Heart left ventricle (tissue), 16 donors: ENCODE results near the gene AMIGO2. TPM values are rescaled to one million over a fixed set of nuclear protein-coding genes. Genes with fewer than 3 reads are reported as not detected.
"Not testable (repeated sequence)": the region's sequence is repeated elsewhere in the genome, so short reads cannot be mapped to it uniquely, and the experiment has no call there.

Experiments used
- ATAC-seq, 4 donors: fragments of 200-7000 bp; cut with Tn5 transposase; one replicate each; pipeline ENCODE4 v1.9.1; 2020 to 2022; ENCODE audit warnings: moderate library complexity in 4 of 4, mild to moderate bottlenecking in 3 of 4, moderate number of reproducible peaks in 1 of 4
- DNase-seq, 5 donors: peaks; one replicate each; pipeline ENCODE4 v3.0.0-alpha.2; 2020
- H3K27ac ChIP-seq, 12 donors: fragments of 200-600 bp; sonication (generic) in 4 of 12; one replicate each; pipeline versions ENCODE4 v1.5.0 to v1.8.0; 2016 to 2022; ENCODE audit warnings: mild to moderate bottlenecking in 2 of 12
- H3K27me3 ChIP-seq, 9 donors: fragments of 200-600 bp; sonication (generic) in 2 of 9; one replicate each; pipeline versions ENCODE4 v1.5.1 to v1.8.0; 2016 to 2022; ENCODE audit warnings: mild to moderate bottlenecking in 3 of 9
- H3K36me3 ChIP-seq, 9 donors: fragments of 200-600 bp; sonication (generic) in 2 of 9; one replicate each; pipeline versions ENCODE4 v1.5.0 to v1.8.0; 2018 to 2022; ENCODE audit warnings: mild to moderate bottlenecking in 2 of 9
- H3K4me1 ChIP-seq, 12 donors: fragments of 200-600 bp; sonication (generic) in 4 of 12; one replicate each; pipeline versions ENCODE4 v1.5.0 to v1.8.0; 2016 to 2022; ENCODE audit warnings: mild to moderate bottlenecking in 3 of 12
- H3K4me3 ChIP-seq, 12 donors: fragments of 200-600 bp; sonication (generic) in 4 of 12; one replicate each; pipeline versions ENCODE4 v1.5.0 to v1.8.0; 2017 to 2022; ENCODE audit warnings: mild to moderate bottlenecking in 9 of 12, moderate library complexity in 4 of 12
- H3K9me3 ChIP-seq, 12 donors: fragments of 200-600 bp; sonication (generic) in 4 of 12; one replicate each; pipeline versions ENCODE4 v1.5.0 to v1.8.0; 2016 to 2022; ENCODE audit warnings: mild to moderate bottlenecking in 1 of 12
- POLR2A ChIP-seq, 2 donors: fragments of 450-650 bp; IDR thresholded peaks; one replicate each; pipeline ENCODE4 v1.6.1; 2017; ENCODE audit warnings: antibody characterized with exemption in 2 of 2, mild to moderate bottlenecking in 2 of 2, moderate library complexity in 2 of 2
- WGBS, 4 donors: extraction: QIAGEN DNeasy Blood & Tissue Kit in 2 of 4; methylation state at CpG; one replicate each; pipeline versions ENCODE4 v1.1.5 to v1.1.7; 2013 to 2018; 5-methylcytosine and 5-hydroxymethylcytosine counted together
- intact Hi-C, 10 donors: fragments of 100-400 bp; cut with DNase I; formaldehyde crosslinking; loops; one replicate each; pipeline versions ENCODE4 v1.11.1 to v1.14.2; 2022
- polyA plus RNA-seq, 2 donors: library from polyadenylated mRNA; stranded (reverse); fragments of 200-250 nt; gene quantifications; one replicate each; pipeline ENCODE4 v1.2.3, GENCODE V29; 2013
- total RNA-seq, 9 donors: library from RNA; depleted of rRNA in 2 of 9; stranded (reverse); fragments of >200 nt in 2 of 9; fragmentation: NEBNext Ultra II Directional in 3 of 9; extraction: Animal tissue kit (Norgen Biotek cat#: 25700) in 3 of 9; gene quantifications; one replicate each; pipeline versions ENCODE4 v1.1.0 to v1.2.4, GENCODE V29; 2016 to 2023
- TF ChIP-seq, protein P1 (sequence below), 12 donors: fragments of 200-600 bp; sonication (generic) in 4 of 12; IDR thresholded peaks; one replicate each; pipeline versions ENCODE4 v1.5.0 to v1.8.0; 2018 to 2022; ENCODE audit warnings: antibody characterized with exemption in 12 of 12, mild to moderate bottlenecking in 5 of 12
- donor health status: ischemic (EF 13 %, LVEDD 7.1; RV severe dilation, severe dysfunction).
- donor health status: healthy with polysubstance abuse.
- donor health status: DM: no; HTN: yes; CAD: no.
- donor health status: DM: no; HTN: no; CAD: no.
- donor health status: ischemic (EF 25% LVEDD 6.9; RV normal size, moderate dysfunction).
- donor health status: ischemic (EF 25% LVEDD 5.7; RV mildly dilated, moderate dysfunction).
- donor health status: healthy.
- donor health status: DM: yes; HTN: yes; CAD: no.
- donor health status: ischemic (EF 35%, LVEDD 5.7; RV mildly dilated, moderate dysfunction).
- donor health status: nonischemic (EF 11% LVEDD 7.7; RV severe dilation, severe dysfunction).
- donor health status: DM: yes; HTN: yes; CAD: no.
- donor health status: PGD.
- donor health status: ischemic (EF 29% LVEDD 5.4; RV normal size, mild dysfunction).
- donor health status: nonischemic (EF 23%, LVEDD 6.1; RV moderate dilation, normal function).

Gene AMIGO2
- total and polyA plus RNA-seq, 11 donors: 0.77 to 3.0 (median 1.5) TPM

DNA sequence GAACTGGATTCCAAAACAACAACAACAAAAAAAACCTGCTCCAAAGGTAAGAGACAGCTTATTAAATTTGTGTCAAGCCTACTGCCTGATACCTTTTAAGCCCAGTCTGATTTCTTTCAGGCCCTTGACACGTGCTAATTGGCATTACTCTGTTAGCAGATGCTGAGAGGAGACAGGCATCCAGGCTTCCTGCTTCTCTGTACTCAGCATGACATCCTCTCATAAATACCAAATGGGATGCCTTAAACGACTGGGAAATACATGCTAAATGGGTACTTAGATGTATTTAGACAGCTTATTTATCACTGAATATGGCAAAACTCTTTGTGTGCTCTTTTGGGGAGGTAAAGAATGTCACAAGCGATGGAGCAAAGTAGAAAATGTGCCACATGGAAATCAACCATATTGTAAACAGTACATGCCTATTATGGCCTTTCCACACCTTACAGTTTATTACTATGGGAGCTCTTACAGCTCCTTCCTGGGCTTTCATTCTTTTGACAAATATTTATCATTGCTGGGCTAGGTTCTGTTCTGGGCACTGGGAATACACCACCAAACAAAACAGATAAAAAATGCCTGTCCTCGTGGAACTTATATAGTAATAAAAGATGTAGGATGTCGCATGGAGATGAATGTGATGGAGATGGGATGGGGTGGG, 11.9 kb downstream of the AMIGO2 start:
- intact Hi-C loops: loop anchor here in 1 of 10 donors (10.0 kb wide), 1 partner anchor 327 kb away; no protein-coding TSS in a partner anchor

DNA sequence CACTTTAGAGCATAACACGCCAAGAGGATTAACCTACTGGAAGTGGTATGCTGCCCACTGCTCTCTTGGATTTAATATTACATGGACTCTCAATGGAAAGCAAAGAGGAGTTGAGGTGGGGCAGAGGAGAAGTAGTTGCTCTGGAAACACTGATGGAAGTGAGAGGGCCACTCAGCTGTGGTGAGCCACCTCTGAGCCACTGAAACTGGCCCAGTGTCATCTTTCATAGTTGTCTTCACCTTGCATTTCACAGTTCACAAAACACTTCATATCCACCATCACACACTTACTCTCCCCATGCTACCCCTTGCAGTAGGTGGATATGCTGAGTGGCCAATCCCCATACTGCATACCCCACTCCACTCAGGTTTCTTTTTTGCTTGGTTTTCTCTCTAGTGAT, 12.6 kb downstream of the AMIGO2 start:
- H3K36me3 ChIP-seq: no peaks in the 10 kb centered on the region
- no peak for TF ChIP-seq POLR2A (IDR thresholded peaks at IDR 0.05)
- TF ChIP-seq, protein P1, sequence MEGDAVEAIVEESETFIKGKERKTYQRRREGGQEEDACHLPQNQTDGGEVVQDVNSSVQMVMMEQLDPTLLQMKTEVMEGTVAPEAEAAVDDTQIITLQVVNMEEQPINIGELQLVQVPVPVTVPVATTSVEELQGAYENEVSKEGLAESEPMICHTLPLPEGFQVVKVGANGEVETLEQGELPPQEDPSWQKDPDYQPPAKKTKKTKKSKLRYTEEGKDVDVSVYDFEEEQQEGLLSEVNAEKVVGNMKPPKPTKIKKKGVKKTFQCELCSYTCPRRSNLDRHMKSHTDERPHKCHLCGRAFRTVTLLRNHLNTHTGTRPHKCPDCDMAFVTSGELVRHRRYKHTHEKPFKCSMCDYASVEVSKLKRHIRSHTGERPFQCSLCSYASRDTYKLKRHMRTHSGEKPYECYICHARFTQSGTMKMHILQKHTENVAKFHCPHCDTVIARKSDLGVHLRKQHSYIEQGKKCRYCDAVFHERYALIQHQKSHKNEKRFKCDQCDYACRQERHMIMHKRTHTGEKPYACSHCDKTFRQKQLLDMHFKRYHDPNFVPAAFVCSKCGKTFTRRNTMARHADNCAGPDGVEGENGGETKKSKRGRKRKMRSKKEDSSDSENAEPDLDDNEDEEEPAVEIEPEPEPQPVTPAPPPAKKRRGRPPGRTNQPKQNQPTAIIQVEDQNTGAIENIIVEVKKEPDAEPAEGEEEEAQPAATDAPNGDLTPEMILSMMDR (IDR thresholded peaks at IDR 0.05): no peak
- no peak overlapping the region for H3K4me3 ChIP-seq
- DNase-seq (no peak), ATAC-seq (no peak)
- intact Hi-C loops: loop anchor here in 1 of 10 donors (10.0 kb wide), 1 partner anchor 328 kb away; no protein-coding TSS in a partner anchor
- H3K9me3 ChIP-seq: no peaks in the 10 kb centered on the region
- H3K27ac ChIP-seq: peak overlapping the region in 1 of 12 donors; percentile 40
- 94 to 99% (median 95%) methylated on average over 1 of the region's 1 CpG for WGBS, 4 donors
- H3K27me3 ChIP-seq: no peaks in the 10 kb centered on the region
- H3K4me1 ChIP-seq: peaks cover 0 to 15% (median 0%) of the 10 kb centered on the region in 12 donors

More for the DNA sequence above, 11.9 kb downstream of the AMIGO2 start:
- Histone ChIP-seq H3K36me3 (no peaks in the 10 kb centered on the region), H3K9me3 (no peaks in the 10 kb centered on the region), H3K4me1 (peaks cover 0 to 15% (median 0%) of the 10 kb centered on the region in 12 donors), H3K27ac (peak overlapping the region in 1 of 12 donors; percentile 40), H3K27me3 (no peaks in the 10 kb centered on the region), H3K4me3 (no peak overlapping the region)
- TF ChIP-seq, protein P1 (IDR thresholded peaks at IDR 0.05): no peak
- TF ChIP-seq POLR2A (IDR thresholded peaks at IDR 0.05): no peak
- WGBS, 4 donors: 67 to 76% (median 72%) methylated on average over 5 of the region's 5 CpGs
- DNase-seq (no peak), ATAC-seq (no peak)

- no peak overlapping the region for H3K4me3 ChIP-seq
- peak in 1 of 4 donors; percentile 68 for ATAC-seq
- no peak for TF ChIP-seq POLR2A (IDR thresholded peaks at IDR 0.05)
- TF ChIP-seq, protein P1 (IDR thresholded peaks at IDR 0.05): no peak
- no peaks in the 10 kb centered on the region for H3K36me3 ChIP-seq
- no peaks in the 10 kb centered on the region for H3K9me3 ChIP-seq
- peak overlapping the region in 1 of 12 donors; percentile 40 for H3K27ac ChIP-seq
- H3K4me1 ChIP-seq: peaks cover 0 to 15% (median 0%) of the 10 kb centered on the region in 12 donors
- intact Hi-C loops: loop anchor here in 1 of 10 donors (10.0 kb wide), 1 partner anchor 328 kb away; no protein-coding TSS in a partner anchor
- WGBS, 4 donors: 58 to 72% (median 63%) methylated on average over 6 of the region's 6 CpGs
- H3K27me3 ChIP-seq: no peaks in the 10 kb centered on the region
- no peak for DNase-seq
These were observed 13.3 kb downstream of the AMIGO2 start for GRCh38 chr12:47066278-47067025.

GRCh38 chr12:47065546-47065945, 14.2 kb downstream of the AMIGO2 start:
- intact Hi-C loops: loop anchor here in 1 of 10 donors (10.0 kb wide), 1 partner anchor 329 kb away; no protein-coding TSS in a partner anchor

DNA sequence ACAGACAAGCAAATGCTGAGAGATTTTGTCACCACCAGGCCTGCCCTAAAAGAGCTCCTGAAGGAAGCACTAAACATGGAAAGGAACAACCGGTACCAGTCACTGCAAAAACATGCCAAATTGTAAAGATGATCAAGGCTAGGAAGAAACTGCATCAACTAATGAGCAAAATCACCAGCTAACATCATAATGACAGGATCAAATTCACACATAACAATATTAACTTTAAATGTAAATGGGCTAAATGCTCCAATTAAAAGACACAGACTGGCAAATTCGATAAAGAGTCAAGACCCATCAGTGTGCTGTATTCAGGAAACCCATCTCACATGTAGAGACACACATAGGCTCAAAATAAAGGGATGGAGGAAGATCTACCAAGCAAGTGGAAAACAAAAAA, 21.1 kb downstream of the AMIGO2 start:
- H3K4me3 ChIP-seq, H3K27me3 ChIP-seq, intact Hi-C loops, H3K27ac ChIP-seq, H3K4me1 ChIP-seq, H3K36me3 ChIP-seq, ATAC-seq, DNase-seq, H3K9me3 ChIP-seq: not testable (repeated sequence)
- 81 to 95% (median 85%) methylated on average over 2 of the region's 2 CpGs for WGBS, 4 donors

More at GRCh38 chr12:47065546-47065945, 14.2 kb downstream of the AMIGO2 start:
- H3K4me1 ChIP-seq: peaks cover 0 to 15% (median 0%) of the 10 kb centered on the region in 12 donors
- ATAC-seq: no peak
- H3K27ac ChIP-seq: peak overlapping the region in 1 of 12 donors; percentile 21
- 73 to 85% (median 82%) methylated on average over 1 of the region's 1 CpG for WGBS, 4 donors
- no peak overlapping the region for H3K4me3 ChIP-seq
- no peak for DNase-seq
- TF ChIP-seq, protein P1 (IDR thresholded peaks at IDR 0.05): no peak
- no peak for TF ChIP-seq POLR2A (IDR thresholded peaks at IDR 0.05)
- no peaks in the 10 kb centered on the region for H3K36me3 ChIP-seq
- H3K9me3 ChIP-seq: no peaks in the 10 kb centered on the region
- no peaks in the 10 kb centered on the region for H3K27me3 ChIP-seq

GRCh38 chr12:47056944-47057343, 22.8 kb downstream of the AMIGO2 start:
- H3K4me1 ChIP-seq, H3K27ac ChIP-seq, intact Hi-C loops, H3K36me3 ChIP-seq, H3K27me3 ChIP-seq, ATAC-seq, H3K4me3 ChIP-seq, DNase-seq: not testable (repeated sequence)
- 89 to 94% (median 92%) methylated on average over 12 of the region's 12 CpGs for WGBS, 4 donors
- H3K9me3 ChIP-seq: peaks cover 0 to 17% (median 0%) of the 10 kb centered on the region in 12 donors
